ENCODE data around the gene USP24.
A peak's percentile ranks its signal among the peaks of the same experiment; 100 is the strongest.

USP24 gene, protein sequence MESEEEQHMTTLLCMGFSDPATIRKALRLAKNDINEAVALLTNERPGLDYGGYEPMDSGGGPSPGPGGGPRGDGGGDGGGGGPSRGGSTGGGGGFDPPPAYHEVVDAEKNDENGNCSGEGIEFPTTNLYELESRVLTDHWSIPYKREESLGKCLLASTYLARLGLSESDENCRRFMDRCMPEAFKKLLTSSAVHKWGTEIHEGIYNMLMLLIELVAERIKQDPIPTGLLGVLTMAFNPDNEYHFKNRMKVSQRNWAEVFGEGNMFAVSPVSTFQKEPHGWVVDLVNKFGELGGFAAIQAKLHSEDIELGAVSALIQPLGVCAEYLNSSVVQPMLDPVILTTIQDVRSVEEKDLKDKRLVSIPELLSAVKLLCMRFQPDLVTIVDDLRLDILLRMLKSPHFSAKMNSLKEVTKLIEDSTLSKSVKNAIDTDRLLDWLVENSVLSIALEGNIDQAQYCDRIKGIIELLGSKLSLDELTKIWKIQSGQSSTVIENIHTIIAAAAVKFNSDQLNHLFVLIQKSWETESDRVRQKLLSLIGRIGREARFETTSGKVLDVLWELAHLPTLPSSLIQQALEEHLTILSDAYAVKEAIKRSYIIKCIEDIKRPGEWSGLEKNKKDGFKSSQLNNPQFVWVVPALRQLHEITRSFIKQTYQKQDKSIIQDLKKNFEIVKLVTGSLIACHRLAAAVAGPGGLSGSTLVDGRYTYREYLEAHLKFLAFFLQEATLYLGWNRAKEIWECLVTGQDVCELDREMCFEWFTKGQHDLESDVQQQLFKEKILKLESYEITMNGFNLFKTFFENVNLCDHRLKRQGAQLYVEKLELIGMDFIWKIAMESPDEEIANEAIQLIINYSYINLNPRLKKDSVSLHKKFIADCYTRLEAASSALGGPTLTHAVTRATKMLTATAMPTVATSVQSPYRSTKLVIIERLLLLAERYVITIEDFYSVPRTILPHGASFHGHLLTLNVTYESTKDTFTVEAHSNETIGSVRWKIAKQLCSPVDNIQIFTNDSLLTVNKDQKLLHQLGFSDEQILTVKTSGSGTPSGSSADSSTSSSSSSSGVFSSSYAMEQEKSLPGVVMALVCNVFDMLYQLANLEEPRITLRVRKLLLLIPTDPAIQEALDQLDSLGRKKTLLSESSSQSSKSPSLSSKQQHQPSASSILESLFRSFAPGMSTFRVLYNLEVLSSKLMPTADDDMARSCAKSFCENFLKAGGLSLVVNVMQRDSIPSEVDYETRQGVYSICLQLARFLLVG (N-terminal part only)

DNA sequence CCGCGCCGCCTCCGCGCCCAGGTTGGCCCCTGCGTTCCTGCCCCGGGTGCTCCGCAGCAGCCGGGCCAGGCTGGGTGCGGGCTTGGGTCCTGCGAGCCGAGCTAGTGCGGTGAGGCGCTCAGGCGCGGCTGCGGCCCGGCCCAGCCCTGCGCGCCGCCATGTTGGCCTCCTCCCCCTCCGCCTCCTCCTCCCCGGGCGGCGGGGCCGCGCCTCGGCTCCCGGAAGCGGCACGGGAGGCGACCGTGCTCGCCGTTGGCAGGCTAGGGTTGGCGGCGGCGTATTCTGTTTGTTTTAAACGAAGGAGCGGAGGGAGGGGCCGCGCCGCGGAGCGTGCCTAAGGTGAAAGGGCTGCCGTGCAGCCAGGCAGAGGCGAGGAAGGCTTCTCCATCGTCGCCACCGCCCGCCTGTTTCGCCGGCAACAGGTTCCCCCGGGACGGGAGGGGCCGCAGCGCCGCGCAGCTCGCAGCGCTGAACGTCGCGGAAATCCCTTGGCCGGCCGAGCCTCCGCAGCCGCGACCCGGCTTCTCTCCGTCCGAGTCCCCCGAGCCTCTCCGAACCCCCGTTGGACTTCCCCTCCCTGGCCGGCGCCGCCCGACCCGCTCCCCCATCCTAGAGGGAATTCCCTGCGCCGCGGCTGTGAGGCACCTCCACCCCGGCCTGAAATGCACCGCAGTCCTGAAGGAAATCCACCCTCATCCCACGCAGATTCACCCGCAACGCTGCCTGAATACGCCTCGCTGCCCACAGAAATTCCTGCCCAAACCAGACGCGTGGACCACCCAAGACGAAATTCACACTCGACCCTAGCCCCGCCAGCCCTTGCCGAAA lies at the start of gene USP24:
Gene USP24, minus strand, starts transcription at position 171 of the 828 bp plus-strand sequence. CDS start 251 bp downstream, outside the sequence.
- Mint-ChIP-seq H3K4me3 (peak within 1 kb of the TSS; percentile 92), H3K9me3 (no peaks in the 10 kb centered on the region), H3K27me3 (ENCODE audit: low read depth) (no peaks in the 10 kb centered on the region), H3K27ac (peak within 1 kb of the TSS; percentile 93), H3K4me1 (ENCODE audit: low read depth) (peaks cover 60% of the 10 kb centered on the region), H3K36me3 (ENCODE audit: low read depth) (peaks cover 15% of the 10 kb centered on the region)
- peak; percentile 83 for DNase-seq (ENCODE audit: low spot score)

- H3K9me3 Mint-ChIP-seq, result no peaks in the 10 kb centered on the region
These were observed 47.7 kb upstream of the USP24 start for GRCh38 chr1:55262822-55263221.

GRCh38 chr1:55259911-55260609 lies 44.9 kb upstream of the USP24 start:
- Mint-ChIP-seq H3K9me3 (no peaks in the 10 kb centered on the region), H3K27me3 (ENCODE audit: low read depth) (peaks cover 19% of the 10 kb centered on the region), H3K36me3 (ENCODE audit: low read depth) (no peaks in the 10 kb centered on the region), H3K27ac (no peak overlapping the region), H3K4me3 (no peak overlapping the region), H3K4me1 (ENCODE audit: low read depth) (peaks cover 12% of the 10 kb centered on the region)
- DNase-seq (ENCODE audit: low spot score), result no peak

More at GRCh38 chr1:55262822-55263221, 47.7 kb upstream of the USP24 start:
- Mint-ChIP-seq H3K4me1 (ENCODE audit: low read depth) (peaks cover 9% of the 10 kb centered on the region), H3K27ac (no peak overlapping the region), H3K36me3 (ENCODE audit: low read depth) (no peaks in the 10 kb centered on the region), H3K27me3 (ENCODE audit: low read depth) (peaks cover 20% of the 10 kb centered on the region), H3K4me3 (no peak overlapping the region)
- DNase-seq (ENCODE audit: low spot score), result no peak

GRCh38 chr1:55257958-55258357 lies 42.8 kb upstream of the USP24 start:
- no peaks in the 10 kb centered on the region for H3K36me3 Mint-ChIP-seq (ENCODE audit: low read depth)
- peak overlapping the region; percentile 38 for H3K27ac Mint-ChIP-seq
- peaks cover 15% of the 10 kb centered on the region for H3K27me3 Mint-ChIP-seq (ENCODE audit: low read depth)

DNA sequence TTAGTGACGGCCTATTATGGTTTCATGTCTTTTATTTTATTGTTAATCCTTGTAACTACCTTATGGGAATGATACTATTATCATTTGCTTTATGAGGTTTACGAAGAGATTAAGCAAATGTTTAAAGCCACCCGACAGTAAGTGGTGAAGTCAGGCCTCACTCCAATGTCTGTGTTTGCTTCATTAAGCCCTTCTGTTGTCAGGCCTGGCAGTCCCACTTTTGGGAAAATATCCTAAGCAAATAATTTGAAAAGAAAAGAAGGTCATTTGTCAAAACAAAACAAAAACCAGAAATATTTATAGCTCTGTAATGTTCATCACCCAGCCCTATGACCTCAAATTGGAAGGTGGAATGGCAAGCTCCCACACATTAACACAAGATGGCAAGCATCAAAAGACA lies 40.7 kb upstream of the USP24 start:
- H3K27ac Mint-ChIP-seq, result no peak overlapping the region
- H3K36me3 Mint-ChIP-seq (ENCODE audit: low read depth), result no peaks in the 10 kb centered on the region
- no peak overlapping the region for H3K4me3 Mint-ChIP-seq
- peaks cover 21% of the 10 kb centered on the region for H3K4me1 Mint-ChIP-seq (ENCODE audit: low read depth)
- no peak for DNase-seq (ENCODE audit: low spot score)
- peaks cover 15% of the 10 kb centered on the region for H3K27me3 Mint-ChIP-seq (ENCODE audit: low read depth)
- H3K9me3 Mint-ChIP-seq, result no peaks in the 10 kb centered on the region

More at GRCh38 chr1:55257958-55258357, 42.8 kb upstream of the USP24 start:
- peaks cover 13% of the 10 kb centered on the region for H3K4me1 Mint-ChIP-seq (ENCODE audit: low read depth)
- H3K9me3 Mint-ChIP-seq, result no peaks in the 10 kb centered on the region
- H3K4me3 Mint-ChIP-seq, result peak overlapping the region; percentile 16
- DNase-seq (ENCODE audit: low spot score), result peak; percentile 69

DNA sequence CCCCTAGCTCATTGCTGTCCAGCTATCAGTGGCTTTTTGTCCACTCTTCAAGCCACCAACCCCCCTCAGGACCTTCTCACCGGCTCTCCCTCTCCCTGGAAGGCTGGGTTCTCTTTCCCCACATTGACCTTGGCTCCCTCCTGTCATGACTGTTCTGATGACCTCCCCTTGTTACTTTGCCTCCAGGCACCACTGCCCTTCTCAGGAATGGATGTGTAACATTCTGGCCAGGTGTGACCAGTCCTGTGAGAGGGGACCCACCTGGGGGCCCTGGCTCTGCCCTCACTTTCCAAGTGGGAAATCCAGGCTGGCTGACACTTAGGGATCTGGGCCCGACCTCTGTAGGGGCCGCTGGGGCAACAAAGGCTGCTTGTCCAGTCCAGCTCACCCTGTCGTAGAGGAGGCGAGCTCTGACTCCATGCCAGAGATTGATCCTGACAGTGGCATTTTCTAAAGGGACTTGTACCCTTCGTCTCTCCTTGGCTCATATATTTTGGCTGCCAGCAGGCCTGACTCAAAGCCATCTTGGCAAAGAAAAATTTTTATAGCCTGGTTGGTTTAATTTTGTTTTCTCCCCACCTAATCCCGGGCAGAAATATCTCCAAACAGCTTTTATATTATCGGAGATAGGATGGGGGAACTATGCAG lies 37.9 kb upstream of the USP24 start:
- Mint-ChIP-seq H3K4me3 (no peak overlapping the region), H3K4me1 (ENCODE audit: low read depth) (peaks cover 14% of the 10 kb centered on the region), H3K27me3 (ENCODE audit: low read depth) (no peaks in the 10 kb centered on the region), H3K9me3 (no peaks in the 10 kb centered on the region), H3K36me3 (ENCODE audit: low read depth) (no peaks in the 10 kb centered on the region), H3K27ac (no peak overlapping the region)
- no peak for DNase-seq (ENCODE audit: low spot score)

DNA sequence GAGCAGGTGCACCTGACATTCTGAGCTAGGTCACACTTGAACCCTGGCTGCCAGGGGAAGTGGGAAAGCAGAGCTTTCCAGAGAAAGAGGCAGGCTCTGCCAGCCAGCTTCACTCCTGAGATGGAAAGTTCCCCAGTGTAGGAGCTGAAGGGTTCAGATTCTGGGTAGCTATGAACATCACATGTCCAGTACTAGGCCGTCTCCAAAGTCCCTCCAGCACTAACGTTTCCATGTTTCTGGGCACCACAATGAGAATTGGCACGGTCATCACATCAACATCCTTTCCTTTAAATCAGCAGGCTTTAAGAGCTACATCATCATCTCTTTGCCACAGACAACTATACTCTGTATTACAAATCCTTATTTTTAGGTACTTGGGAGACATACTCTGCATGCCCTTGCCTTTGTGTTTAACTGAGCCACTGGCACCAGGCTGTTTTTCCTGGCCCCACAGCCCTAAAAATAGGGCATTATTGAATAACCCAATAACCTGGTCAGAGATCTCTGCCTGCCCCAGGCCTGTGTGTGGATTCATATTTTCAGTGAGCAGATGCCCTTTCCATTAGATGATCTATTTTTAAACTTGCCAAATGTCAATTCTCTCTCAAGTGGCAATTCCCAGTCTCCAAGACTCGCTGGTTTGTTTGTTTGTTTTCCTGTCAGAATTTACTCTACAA lies 35.4 kb upstream of the USP24 start:
- Mint-ChIP-seq H3K4me1 (ENCODE audit: low read depth) (peaks cover 9% of the 10 kb centered on the region), H3K4me3 (no peak overlapping the region), H3K36me3 (ENCODE audit: low read depth) (no peaks in the 10 kb centered on the region), H3K9me3 (no peaks in the 10 kb centered on the region), H3K27me3 (ENCODE audit: low read depth) (no peaks in the 10 kb centered on the region), H3K27ac (no peak overlapping the region)
- no peak for DNase-seq (ENCODE audit: low spot score)

DNA sequence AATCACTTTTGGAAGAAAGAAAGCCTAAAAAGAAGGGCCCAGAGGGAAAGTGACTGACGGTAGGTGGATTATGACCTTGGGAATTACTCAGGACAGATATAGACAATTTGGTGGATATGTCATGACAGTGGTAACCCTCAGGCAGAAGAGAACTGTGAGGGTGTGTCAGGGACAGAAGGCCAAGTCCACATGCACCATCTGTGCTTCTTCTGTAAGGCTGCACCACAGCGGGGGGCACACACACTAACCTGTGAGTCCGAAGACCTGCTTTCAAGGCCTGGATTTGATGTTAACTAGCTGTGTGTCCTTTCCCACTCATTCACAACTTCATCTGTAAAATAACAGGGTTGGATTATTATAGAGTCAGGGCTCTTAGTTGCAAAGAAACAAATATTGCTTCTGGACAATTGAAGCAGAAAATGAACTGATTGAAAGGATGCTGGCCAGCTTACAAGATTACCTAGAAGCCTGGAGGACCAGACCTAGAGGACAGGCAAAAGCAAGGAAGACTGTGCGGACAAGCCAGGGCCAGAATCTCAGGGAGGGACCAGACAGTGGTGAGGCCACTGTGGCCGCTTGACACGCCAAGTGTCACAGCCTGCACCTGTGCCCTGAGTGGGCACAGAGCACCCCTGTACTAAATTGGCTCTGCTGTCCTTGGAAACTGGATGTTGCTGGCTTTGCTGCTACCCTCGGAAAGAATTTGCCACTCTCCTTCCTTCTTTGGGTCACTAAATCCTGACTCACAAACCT lies 34.7 kb upstream of the USP24 start:
- Mint-ChIP-seq H3K4me3 (no peak overlapping the region), H3K4me1 (ENCODE audit: low read depth) (peaks cover 9% of the 10 kb centered on the region), H3K27ac (no peak overlapping the region), H3K27me3 (ENCODE audit: low read depth) (no peaks in the 10 kb centered on the region), H3K36me3 (ENCODE audit: low read depth) (no peaks in the 10 kb centered on the region), H3K9me3 (no peaks in the 10 kb centered on the region)
- DNase-seq (ENCODE audit: low spot score), result no peak

DNA sequence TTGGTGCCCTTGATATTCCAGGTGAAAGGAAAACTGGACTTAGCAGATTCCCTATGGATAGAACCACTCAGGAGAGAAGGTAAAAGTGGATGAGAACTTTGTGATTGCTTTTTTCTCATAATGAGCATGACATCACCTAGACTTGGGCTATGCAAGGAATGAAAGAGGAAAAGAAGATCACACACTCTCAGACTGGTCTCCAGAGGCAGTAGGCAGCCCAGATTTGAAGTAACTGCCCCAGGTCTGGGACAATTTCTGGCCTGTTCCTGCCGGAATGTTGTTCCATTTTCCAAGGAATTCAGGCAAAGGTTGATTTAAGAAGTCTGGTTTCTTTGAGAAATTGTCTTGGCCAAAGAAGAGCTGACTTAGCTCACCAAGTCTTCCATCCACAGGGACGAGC lies 31.7 kb upstream of the USP24 start:
- Mint-ChIP-seq H3K27ac (no peak overlapping the region), H3K9me3 (no peaks in the 10 kb centered on the region), H3K4me3 (no peak overlapping the region), H3K36me3 (ENCODE audit: low read depth) (no peaks in the 10 kb centered on the region), H3K4me1 (ENCODE audit: low read depth) (no peaks in the 10 kb centered on the region), H3K27me3 (ENCODE audit: low read depth) (peaks cover 4% of the 10 kb centered on the region)
- no peak for DNase-seq (ENCODE audit: low spot score)

GRCh38 chr1:55246331-55246730 lies 31.2 kb upstream of the USP24 start:
- Mint-ChIP-seq H3K27me3 (ENCODE audit: low read depth) (peaks cover 4% of the 10 kb centered on the region), H3K9me3 (no peaks in the 10 kb centered on the region), H3K27ac (no peak overlapping the region), H3K4me1 (ENCODE audit: low read depth) (no peaks in the 10 kb centered on the region), H3K4me3 (no peak overlapping the region), H3K36me3 (ENCODE audit: low read depth) (no peaks in the 10 kb centered on the region)
- no peak for DNase-seq (ENCODE audit: low spot score)

DNA sequence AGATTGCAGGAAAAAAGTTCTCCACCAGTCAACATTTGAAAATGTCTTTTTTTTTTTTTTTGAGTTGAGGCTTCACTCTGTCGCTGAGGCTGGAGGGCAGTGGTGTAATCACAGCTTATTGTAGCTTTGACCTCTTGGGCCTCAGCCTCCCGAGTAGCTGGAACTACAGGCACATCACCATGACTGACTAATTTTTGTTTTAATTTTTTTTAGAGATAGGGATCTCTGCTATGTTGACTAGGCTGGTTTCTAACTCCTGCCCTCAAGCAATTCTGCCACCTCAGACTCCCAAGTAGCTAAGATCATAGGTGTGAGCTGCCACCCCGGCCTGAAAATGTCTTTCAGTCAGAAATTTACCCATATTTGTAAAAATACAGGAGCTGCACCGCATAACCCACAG lies 30.6 kb upstream of the USP24 start:
- H3K4me3 Mint-ChIP-seq, result no peak overlapping the region
- H3K4me1 Mint-ChIP-seq (ENCODE audit: low read depth), result no peaks in the 10 kb centered on the region
- no peak overlapping the region for H3K27ac Mint-ChIP-seq
- H3K9me3 Mint-ChIP-seq, result no peaks in the 10 kb centered on the region
- H3K27me3 Mint-ChIP-seq (ENCODE audit: low read depth), result peaks cover 5% of the 10 kb centered on the region
- no peak for DNase-seq (ENCODE audit: low spot score)
- no peaks in the 10 kb centered on the region for H3K36me3 Mint-ChIP-seq (ENCODE audit: low read depth)
